Esophagus muscularis mucosa (tissue), 4 donors: ENCODE measurements around the gene CELF2. TPM values are rescaled to one million over a fixed set of nuclear protein-coding genes. Genes with fewer than 3 reads are reported as not detected.

ENCODE experiments used
- DNase-seq: peaks from one replicate; pipeline ENCODE4 v3.0.0-alpha.2; 2017; ENCODE audit errors: extremely low spot score
- H3K27ac ChIP-seq, 4 donors: fragments of 200-600 bp; sonication (generic); replicated peaks in 1 of 4; 1 replicate in 3 of 4; 2 replicates in 1 of 4; pipeline ENCODE4 v1.5.1; 2016 to 2019; ENCODE audit warnings: mild to moderate bottlenecking in 1 of 4
- H3K27me3 ChIP-seq, 4 donors: fragments of 200-600 bp; sonication (generic); one replicate each; pipeline versions ENCODE4 v1.5.1 to v1.6.0; 2016 to 2019
- H3K36me3 ChIP-seq, 4 donors: fragments of 200-600 bp; sonication (generic); one replicate each; pipeline ENCODE4 v1.5.1; 2016 to 2019
- H3K4me1 ChIP-seq, 4 donors: fragments of 200-600 bp; sonication (generic); one replicate each; pipeline ENCODE4 v1.5.1; 2016 to 2019
- H3K4me3 ChIP-seq, 4 donors: fragments of 200-600 bp; sonication (generic); 1 replicate in 2 of 4; 2 replicates in 2 of 4; pipeline ENCODE4 v1.5.1; 2016 to 2019; ENCODE audit warnings: mild to moderate bottlenecking in 4 of 4, moderate library complexity in 1 of 4
- H3K9me3 ChIP-seq, 4 donors: fragments of 200-600 bp; sonication (generic); 1 replicate in 3 of 4; 2 replicates in 1 of 4; pipeline ENCODE4 v1.5.1; 2016 to 2019
- CTCF ChIP-seq, 3 experiments: fragments of 200-600 bp in 2 of 3; fragments of 450-650 bp in 1 of 3; sonication (generic) in 2 of 3; IDR thresholded peaks; one replicate each; pipeline ENCODE4 v1.5.1; 2017 to 2019; ENCODE audit warnings: antibody characterized with exemption in 3 of 3, mild to moderate bottlenecking in 2 of 3, moderate library complexity in 1 of 3
- EP300 ChIP-seq: sonication (generic); formaldehyde crosslinking; IDR thresholded peaks from one replicate; pipeline ENCODE4 v1.6.1; 2017; ENCODE audit warnings: antibody characterized with exemption
- POLR2A ChIP-seq: fragments of 450-650 bp; IDR thresholded peaks from one replicate; pipeline ENCODE4 v1.6.1; 2017; ENCODE audit warnings: antibody characterized with exemption, moderate library complexity, mild to moderate bottlenecking, low read depth
- POLR2AphosphoS5 ChIP-seq, 2 donors: sonication (generic); formaldehyde crosslinking; IDR thresholded peaks; one replicate each; pipeline ENCODE4 v1.6.1; 2017; ENCODE audit warnings: antibody characterized with exemption in 2 of 2
- WGBS: methylation state at CpG from one replicate; pipeline ENCODE4 v1.1.5; 2018; 5-methylcytosine and 5-hydroxymethylcytosine counted together
- intact Hi-C: fragments of 100-400 bp; cut with DNase I; formaldehyde crosslinking; loops from one replicate; pipeline ENCODE4 v1.15.1; 2023
- total RNA-seq, 4 donors: library from RNA; depleted of rRNA; stranded (reverse); fragments of >200 nt; gene quantifications; one replicate each; pipeline versions ENCODE4 v1.1.0 to v1.2.1, GENCODE V29; 2016

Gene CELF2
- total RNA-seq, 4 donors from 2014 or later, result 81.8 to 128 (median 104) TPM

- WGBS, result 88% methylated on average over 12 of the region's 12 CpGs
- intact Hi-C loops, result no loop called here
- Histone ChIP-seq H3K27me3 (no peaks in the 10 kb centered on the region), H3K27ac (no peak overlapping the region), H3K4me3 (no peak overlapping the region), H3K36me3 (no peaks in the 10 kb centered on the region), H3K4me1 (peaks cover 16 to 30% (median 19%) of the 10 kb centered on the region in 4 donors), H3K9me3 (no peaks in the 10 kb centered on the region)
- DNase-seq, result no peak
- TF ChIP-seq CTCF (IDR thresholded peaks at IDR 0.05), result no peak
- TF ChIP-seq POLR2A, result no peak
- no peak for TF ChIP-seq EP300
- TF ChIP-seq POLR2AphosphoS5 (IDR thresholded peaks at IDR 0.05), result no peak
Measured at GRCh38 chr10:11095374-11095801, 77.7 kb downstream of the CELF2 start.

GRCh38 chr10:11096422-11096821 is 78.8 kb downstream of the CELF2 start:
- intact Hi-C loops, result no loop called here
- DNase-seq, result no peak
- TF ChIP-seq EP300 (no peak), CTCF (IDR thresholded peaks at IDR 0.05) (no peak), POLR2A (no peak), POLR2AphosphoS5 (IDR thresholded peaks at IDR 0.05) (no peak)
- Histone ChIP-seq H3K4me1 (peaks cover 16 to 35% (median 19%) of the 10 kb centered on the region in 4 donors), H3K27me3 (no peaks in the 10 kb centered on the region), H3K27ac (no peak overlapping the region), H3K4me3 (no peak overlapping the region), H3K9me3 (no peaks in the 10 kb centered on the region), H3K36me3 (no peaks in the 10 kb centered on the region)
- WGBS, result 92% methylated on average over 3 of the region's 3 CpGs

GRCh38 chr10:11097686-11098085 is 80.0 kb downstream of the CELF2 start:
- Histone ChIP-seq H3K36me3 (no peaks in the 10 kb centered on the region), H3K9me3 (no peaks in the 10 kb centered on the region), H3K4me3 (no peak overlapping the region), H3K4me1 (peaks cover 16 to 45% (median 19%) of the 10 kb centered on the region in 4 donors), H3K27ac (no peak overlapping the region), H3K27me3 (no peaks in the 10 kb centered on the region)
- 93% methylated on average over 3 of the region's 3 CpGs for WGBS
- no peak for DNase-seq
- TF ChIP-seq POLR2AphosphoS5 (IDR thresholded peaks at IDR 0.05), result no peak
- no peak for TF ChIP-seq POLR2A
- no peak for TF ChIP-seq CTCF (IDR thresholded peaks at IDR 0.05)
- TF ChIP-seq EP300, result no peak
- intact Hi-C loops, result no loop called here

- Histone ChIP-seq H3K9me3 (no peaks in the 10 kb centered on the region), H3K27ac (no peak overlapping the region), H3K4me1 (peaks cover 16 to 43% (median 19%) of the 10 kb centered on the region in 4 donors), H3K36me3 (no peaks in the 10 kb centered on the region), H3K27me3 (no peaks in the 10 kb centered on the region), H3K4me3 (no peak overlapping the region)
- intact Hi-C loops, result no loop called here
- no peak for DNase-seq
- TF ChIP-seq EP300, result no peak
- no peak for TF ChIP-seq CTCF (IDR thresholded peaks at IDR 0.05)
- TF ChIP-seq POLR2AphosphoS5 (IDR thresholded peaks at IDR 0.05), result no peak
- TF ChIP-seq POLR2A, result no peak
- WGBS, result 40% methylated on average over 10 of the region's 10 CpGs
Measured at GRCh38 chr10:11098666-11099065, 81.0 kb downstream of the CELF2 start.
